22Rv1 (cell line): ENCODE results near the gene SPINK4.

Experiments
- CTCF ChIP-seq: fragments of 450-650 bp; IDR thresholded peaks from 2 replicates; pipeline ENCODE4 v1.5.1; 2017; ENCODE audit warnings: mild to moderate bottlenecking
- ZFX ChIP-seq: fragments of 450-650 bp; IDR thresholded peaks from 2 replicates; pipeline ENCODE4 v1.6.1; 2017; ENCODE audit warnings: antibody characterized with exemption, borderline replicate concordance

GRCh38 chr9:33254211-33254610 is 14.2 kb downstream of the SPINK4 start:
- TF ChIP-seq CTCF = no peak
- TF ChIP-seq ZFX = no peak
